Common myeloid progenitor, CD34-positive (primary cell): Measurements from ENCODE around the gene C1orf210.

Source experiments
- CTCF ChIA-PET: fragments of 350-600 bp; sonication (Branson Sonifier 250); formaldehyde crosslinking; loops from one replicate; lab custom pipeline; 2021; ENCODE audit warnings: antibody characterized with exemption; lab: Charles Lee
- POLR2A ChIA-PET: fragments of 350-600 bp; sonication (Branson Sonifier 250); formaldehyde crosslinking; loops from one replicate; lab custom pipeline; 2021; ENCODE audit warnings: antibody characterized with exemption; lab: Charles Lee
- DNase-seq, 3 donors: peaks; one replicate each; pipeline versions ENCODE4 v3.0.0 to v3.0.0-alpha.2; 2013
- H3K27ac ChIP-seq, 2 experiments: 1 replicate in 1 of 2; 2 replicates in 1 of 2; pipeline ENCODE4 v1.7.0; 2013; ENCODE audit warnings: inconsistent platforms in 2 of 2, low read length in 2 of 2, mild to moderate bottlenecking in 2 of 2, low read depth in 1 of 2, moderate library complexity in 1 of 2; ENCODE audit not compliant: severe bottlenecking in 2 of 2, insufficient read depth in 1 of 2, poor library complexity in 1 of 2
- H3K27me3 ChIP-seq, 5 experiments: replicated peaks in 2 of 5; 1 replicate in 3 of 5; 2 replicates in 2 of 5; pipeline versions ENCODE4 v1.6.1 to v1.7.0; 2013; ENCODE audit warnings: low read length in 4 of 5, mild to moderate bottlenecking in 2 of 5, moderate library complexity in 2 of 5, inconsistent platforms in 1 of 5; ENCODE audit not compliant: insufficient read depth in 5 of 5, control insufficient read depth in 4 of 5
- H3K36me3 ChIP-seq, 4 experiments: 1 replicate in 2 of 4; 2 replicates in 2 of 4; pipeline versions ENCODE4 v1.6.1 to v1.7.0; 2013; ENCODE audit warnings: low read length in 3 of 4, control low read depth in 1 of 4, mild to moderate bottlenecking in 1 of 4; ENCODE audit not compliant: control insufficient read depth in 4 of 4, insufficient read depth in 4 of 4
- H3K4me1 ChIP-seq, 4 experiments: 1 replicate in 3 of 4; 2 replicates in 1 of 4; pipeline versions ENCODE4 v1.6.1 to v1.7.1; 2013; ENCODE audit warnings: low read length in 3 of 4, mild to moderate bottlenecking in 3 of 4, control low read depth in 1 of 4, inconsistent platforms in 1 of 4, moderate library complexity in 1 of 4; ENCODE audit not compliant: control insufficient read depth in 4 of 4, insufficient read depth in 4 of 4; ENCODE audit errors: control extremely low read depth in 1 of 4
- H3K4me3 ChIP-seq, 7 experiments: 1 replicate in 4 of 7; 2 replicates in 3 of 7; pipeline versions ENCODE4 v1.5.1 to v1.7.0; 2013; ENCODE audit warnings: mild to moderate bottlenecking in 7 of 7, low read length in 6 of 7, moderate library complexity in 6 of 7, inconsistent platforms in 2 of 7, low read depth in 2 of 7, control low read depth in 1 of 7; ENCODE audit not compliant: insufficient read depth in 4 of 7, control insufficient read depth in 1 of 7; ENCODE audit errors: extremely low read depth in 1 of 7
- H3K9me3 ChIP-seq, 5 experiments: 1 replicate in 4 of 5; 2 replicates in 1 of 5; pipeline versions ENCODE4 v1.6.1 to v1.7.1; 2013; ENCODE audit warnings: low read length in 4 of 5, mild to moderate bottlenecking in 2 of 5, inconsistent platforms in 1 of 5, low read depth in 1 of 5, moderate library complexity in 1 of 5; ENCODE audit not compliant: control insufficient read depth in 4 of 5, insufficient read depth in 2 of 5; ENCODE audit errors: control extremely low read depth in 1 of 5
- WGBS: methylation state at CpG from one replicate; pipeline ENCODE4 v1.1.5; 2013; ENCODE audit not compliant: insufficient coverage; 5-methylcytosine and 5-hydroxymethylcytosine counted together

C1orf210 gene

DNA sequence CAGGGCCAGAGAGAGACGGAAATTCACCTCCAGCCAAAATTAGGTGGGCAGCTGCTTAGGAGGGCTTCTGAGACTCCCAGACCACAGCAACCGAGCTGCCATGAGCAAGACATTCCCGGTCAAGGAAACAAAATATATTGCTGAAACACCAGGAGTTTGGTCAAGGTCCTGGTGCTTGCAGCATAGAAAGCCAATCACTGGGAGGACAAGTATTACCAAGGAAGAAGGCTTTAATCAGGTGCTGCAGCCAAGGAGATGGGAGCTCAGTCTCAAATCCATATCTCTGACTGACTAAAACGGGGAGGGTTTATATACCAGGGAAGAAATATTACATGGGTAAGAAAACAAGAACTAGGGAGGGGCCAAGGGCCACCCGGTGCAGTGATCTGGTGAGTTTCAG lies 34.4 kb downstream of the C1orf210 start:
- Histone ChIP-seq H3K27me3 (no peaks in the 10 kb centered on the region), H3K4me1 (no peaks in the 10 kb centered on the region), H3K9me3 (peaks cover 0 to 6% (median 2%) of the 10 kb centered on the region in 5 experiments), H3K36me3 (no peaks in the 10 kb centered on the region), H3K27ac (no peak overlapping the region), H3K4me3 (no peak overlapping the region)
- ChIA-PET CTCF (interaction anchor here (0.7 kb wide), 1 partner anchor 15 kb away, joined by 3 read pairs; no protein-coding TSS in a partner anchor), POLR2A (no interaction called here)
- DNase-seq = no peak
- WGBS = 100% methylated on average over 3 of the region's 5 CpGs

- CTCF ChIA-PET = interaction anchor here (0.7 kb wide), 1 partner anchor 15 kb away, joined by 3 read pairs; no protein-coding TSS in a partner anchor
- POLR2A ChIA-PET = interaction anchor here (0.6 kb wide), 1 partner anchor 21 kb away, joined by 3 read pairs; no protein-coding TSS in a partner anchor
- Histone ChIP-seq H3K4me1 (no peaks in the 10 kb centered on the region), H3K27ac (no peak overlapping the region), H3K9me3 (peaks cover 0 to 6% (median 2%) of the 10 kb centered on the region in 5 experiments), H3K4me3 (no peak overlapping the region), H3K36me3 (no peaks in the 10 kb centered on the region), H3K27me3 (no peaks in the 10 kb centered on the region)
- DNase-seq = no peak
- 100% methylated on average over 2 of the region's 3 CpGs for WGBS
Measured at GRCh38 chr1:43250351-43250761, 35.0 kb downstream of the C1orf210 start.

DNA sequence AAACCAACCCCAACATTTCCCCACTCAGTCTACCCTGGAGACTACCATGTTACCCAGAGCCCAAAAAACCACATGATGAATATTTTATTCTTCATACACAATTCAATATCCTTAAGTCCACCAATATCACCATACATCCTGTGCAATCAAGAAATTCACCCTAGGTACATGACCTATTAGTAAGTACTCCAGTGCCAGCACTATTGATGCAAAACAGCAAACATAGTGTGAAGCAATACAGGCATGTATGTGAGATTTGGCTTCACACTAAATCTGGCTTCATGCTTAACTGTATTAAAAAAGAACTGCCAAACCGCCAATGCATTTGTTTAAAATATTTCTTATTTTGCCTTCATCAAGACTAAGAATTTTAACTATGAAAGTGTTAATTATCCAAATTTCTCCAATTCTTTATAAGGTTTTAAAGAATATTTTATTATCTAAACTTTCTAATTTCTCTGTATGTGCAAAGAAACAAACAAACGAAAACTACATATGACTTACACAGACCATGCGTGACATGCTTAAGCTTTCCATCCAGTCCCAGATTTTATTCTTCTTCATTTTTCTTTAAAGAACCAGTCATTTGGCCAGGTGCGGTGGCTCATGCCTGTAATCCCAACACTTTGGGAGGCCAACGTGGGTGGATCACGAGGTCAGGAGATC lies 38.0 kb downstream of the C1orf210 start:
- H3K36me3 ChIP-seq = no peaks in the 10 kb centered on the region
- no peak overlapping the region for H3K27ac ChIP-seq
- DNase-seq = no peak
- H3K27me3 ChIP-seq = no peaks in the 10 kb centered on the region
- H3K4me1 ChIP-seq = no peaks in the 10 kb centered on the region
- no peak overlapping the region for H3K4me3 ChIP-seq
- peaks cover 0 to 6% (median 2%) of the 10 kb centered on the region in 5 experiments for H3K9me3 ChIP-seq
- WGBS = 86% methylated on average over 3 of the region's 6 CpGs
- CTCF ChIA-PET = no interaction called here
- POLR2A ChIA-PET = no interaction called here

- WGBS = 100% methylated on average over 2 of the region's 4 CpGs
- no peaks in the 10 kb centered on the region for H3K27me3 ChIP-seq
- POLR2A ChIA-PET = interaction anchor here (0.6 kb wide), 1 partner anchor 163 kb away, joined by 3 read pairs; no protein-coding TSS in a partner anchor
- no peaks in the 10 kb centered on the region for H3K36me3 ChIP-seq
- peaks cover 0 to 6% (median 2%) of the 10 kb centered on the region in 5 experiments for H3K9me3 ChIP-seq
- no peaks in the 10 kb centered on the region for H3K4me1 ChIP-seq
- H3K27ac ChIP-seq = no peak overlapping the region
- no peak for DNase-seq
- H3K4me3 ChIP-seq = no peak overlapping the region
- CTCF ChIA-PET = interaction anchor here (1.0 kb wide), 1 partner anchor 20 kb away, joined by 3 read pairs; no protein-coding TSS in a partner anchor
Measured at GRCh38 chr1:43246466-43247213, 38.7 kb downstream of the C1orf210 start.

- ChIA-PET CTCF (interaction anchor here (1.1 to 1.3 kb wide), 6 partner anchors 10 to 171 kb away, joined by 3 to 4 read pairs (median 4); no protein-coding TSS in a partner anchor), POLR2A (interaction anchor here (0.8 kb wide), 1 partner anchor 297 kb away, joined by 3 read pairs; no protein-coding TSS in a partner anchor)
- Histone ChIP-seq H3K4me1 (peaks cover 4 to 17% (median 12%) of the 10 kb centered on the region in 4 experiments), H3K9me3 (peaks cover 0 to 5% (median 1%) of the 10 kb centered on the region in 5 experiments), H3K27ac (no peak overlapping the region), H3K4me3 (no peak overlapping the region), H3K27me3 (no peaks in the 10 kb centered on the region), H3K36me3 (no peaks in the 10 kb centered on the region)
- 100% methylated on average over 2 of the region's 6 CpGs for WGBS
- DNase-seq = no peak
Measured at GRCh38 chr1:43243299-43243698, 42.1 kb downstream of the C1orf210 start.

DNA sequence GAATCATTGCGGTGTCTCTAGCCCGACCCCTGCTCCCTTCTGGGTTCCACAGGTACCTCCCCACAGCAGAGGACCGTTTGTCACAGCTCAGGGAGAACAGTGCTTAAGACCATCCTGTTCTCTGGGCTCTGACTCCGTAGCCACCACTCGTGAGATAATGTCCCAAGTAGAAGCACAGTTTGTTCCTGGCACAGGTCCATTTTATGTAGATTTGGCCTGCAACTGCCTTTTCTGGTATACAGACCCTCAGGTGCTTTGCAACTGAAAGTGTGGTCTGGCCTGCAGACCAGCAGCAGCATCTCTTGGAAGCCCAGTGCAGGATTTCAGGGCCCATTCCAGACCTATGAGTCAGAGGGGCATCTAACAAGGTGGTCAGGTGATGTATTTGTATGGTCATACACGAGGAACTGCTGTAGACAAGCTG lies 44.0 kb downstream of the C1orf210 start:
- no peak overlapping the region for H3K4me3 ChIP-seq
- H3K4me1 ChIP-seq = peaks cover 6 to 20% (median 14%) of the 10 kb centered on the region in 4 experiments
- no peaks in the 10 kb centered on the region for H3K27me3 ChIP-seq
- H3K27ac ChIP-seq = no peak overlapping the region
- DNase-seq = no peak
- 75% methylated on average over 6 of the region's 6 CpGs for WGBS
- no peaks in the 10 kb centered on the region for H3K36me3 ChIP-seq
- CTCF ChIA-PET = interaction anchor here (4.3 kb wide), 1 partner anchor 117 kb away, joined by 12 read pairs; the partner anchor contains the start of gene CDC20
- peaks cover 0 to 1% (median 0%) of the 10 kb centered on the region in 5 experiments for H3K9me3 ChIP-seq
- POLR2A ChIA-PET = no interaction called here
